Caco-2 (cell line): ENCODE measurements around the gene CSF3R. TPM values are rescaled to one million over a fixed set of nuclear protein-coding genes. Genes with fewer than 3 reads are reported as not detected.

Source experiments
- BruUV-seq: library from RNA; stranded (reverse); fragments of 400-500 nt; replicated peaks from 2 replicates; lab custom pipeline; 2021; lab: Mats Ljungman, UMichigan
- CTCF ChIA-PET: fragments of 300-600 bp; sonication (Branson Sonifier 250); formaldehyde crosslinking; loops from one replicate; lab custom pipeline; 2022; ENCODE audit warnings: antibody characterized with exemption; lab: Charles Lee
- POLR2A ChIA-PET: fragments of 300-600 bp; sonication (Branson Sonifier 250); formaldehyde crosslinking; loops from one replicate; lab custom pipeline; 2022; ENCODE audit warnings: antibody characterized with exemption; lab: Charles Lee
- DNase-seq, 2 experiments: peaks; one replicate each; pipeline versions ENCODE4 v3.0.0 to v3.0.0-alpha.2; 2020 to 2022
- H3K27me3 ChIP-seq: replicated peaks from 2 replicates; pipeline ENCODE4 v1.6.0; 2011; ENCODE audit warnings: low read length; ENCODE audit not compliant: control insufficient read depth, insufficient read depth
- H3K36me3 ChIP-seq: 2 replicates; pipeline ENCODE4 v1.5.1; 2011; ENCODE audit warnings: low read length; ENCODE audit not compliant: control insufficient read depth, insufficient read depth
- H3K4me1 ChIP-seq: fragments of 250-450 bp; sonication (Bioruptor Pico); 2 replicates; pipeline ENCODE4 v1.5.1; 2020; ENCODE audit warnings: mild to moderate bottlenecking
- H3K4me3 ChIP-seq: 2 replicates; pipeline ENCODE4 v1.5.1; 2011; ENCODE audit warnings: low read depth, mild to moderate bottlenecking, control low read depth, low read length
- H3K9me3 ChIP-seq: fragments of 250-450 bp; sonication (Bioruptor Pico); 2 replicates; pipeline ENCODE4 v1.5.1; 2020; ENCODE audit warnings: mild to moderate bottlenecking, moderate library complexity
- H3K27ac Mint-ChIP-seq: one replicate; pipeline ENCODE4 v1.8.0; 2022; ENCODE audit warnings: mixed read lengths; ENCODE audit not compliant: unreplicated experiment
- H3K27me3 Mint-ChIP-seq: one replicate; pipeline ENCODE4 v1.8.0; 2022; ENCODE audit warnings: mixed read lengths; ENCODE audit not compliant: insufficient read depth, unreplicated experiment
- H3K36me3 Mint-ChIP-seq: one replicate; pipeline ENCODE4 v1.8.0; 2022; ENCODE audit warnings: mild to moderate bottlenecking, mixed read lengths; ENCODE audit not compliant: insufficient read depth, unreplicated experiment
- H3K4me1 Mint-ChIP-seq: one replicate; pipeline ENCODE4 v1.8.0; 2022; ENCODE audit warnings: low read depth, mixed read lengths; ENCODE audit not compliant: unreplicated experiment
- H3K4me3 Mint-ChIP-seq: one replicate; pipeline ENCODE4 v1.8.0; 2022; ENCODE audit warnings: mild to moderate bottlenecking, moderate library complexity, mixed read lengths; ENCODE audit not compliant: unreplicated experiment
- H3K9me3 Mint-ChIP-seq: one replicate; pipeline ENCODE4 v1.8.0; 2022; ENCODE audit warnings: mixed read lengths; ENCODE audit not compliant: unreplicated experiment
- CTCF ChIP-seq, 2 experiments: fragments of 200-600 bp in 1 of 2; IDR thresholded peaks; 1 replicate in 1 of 2; 2 replicates in 1 of 2; pipeline versions ENCODE4 v1.5.1 to v1.8.0; 2011 to 2022; ENCODE audit warnings: antibody characterized with exemption in 1 of 2, control low read depth in 1 of 2, inconsistent platforms in 1 of 2, low read depth in 1 of 2, low read length in 1 of 2, mild to moderate bottlenecking in 1 of 2, moderate library complexity in 1 of 2; ENCODE audit not compliant: insufficient read depth in 1 of 2, severe bottlenecking in 1 of 2, unreplicated experiment in 1 of 2
- intact Hi-C: fragments of 100-400 bp; cut with micrococcal nuclease; formaldehyde crosslinking; loops from one replicate; pipeline ENCODE4 v1.10.0; 2022; ENCODE audit not compliant: unreplicated experiment
- total RNA-seq: library from RNA; stranded (reverse); gene quantifications from 2 replicates; pipeline ENCODE4 v1.2.3, GENCODE V29; 2022

The CSF3R gene
- total RNA-seq, 1 experiment from 2014 or later: 1.4 TPM

- Histone ChIP-seq H3K4me3 (no peak overlapping the region), H3K9me3 (no peaks in the 10 kb centered on the region), H3K27me3 (no peaks in the 10 kb centered on the region), H3K4me1 (peaks cover 13% of the 10 kb centered on the region), H3K36me3 (no peaks in the 10 kb centered on the region)
- H3K36me3 Mint-ChIP-seq: peaks cover 7% of the 10 kb centered on the region
- H3K4me3 Mint-ChIP-seq: no peak overlapping the region
- no TSS peak for BruUV-seq
- intact Hi-C loops: no loop called here
- ChIA-PET POLR2A (no interaction called here), CTCF (no interaction called here)
- H3K9me3 Mint-ChIP-seq: no peaks in the 10 kb centered on the region
- H3K27ac Mint-ChIP-seq: no peak overlapping the region
- DNase-seq: no peak
- no peaks in the 10 kb centered on the region for H3K27me3 Mint-ChIP-seq
- no peak for TF ChIP-seq CTCF (IDR thresholded peaks at IDR 0.05; ENCODE audit: insufficient read depth in 1 of 2, low read depth in 1 of 2, low read length in 1 of 2, severe bottlenecking in 1 of 2, unreplicated experiment in 1 of 2)
- H3K4me1 Mint-ChIP-seq: peaks cover 12% of the 10 kb centered on the region
These were observed 15.7 kb downstream of the CSF3R start for GRCh38 chr1:36467027-36467410.

GRCh38 chr1:36466370-36467026, 16.2 kb downstream of the CSF3R start:
- Histone ChIP-seq H3K27me3 (no peaks in the 10 kb centered on the region), H3K9me3 (no peaks in the 10 kb centered on the region), H3K4me3 (no peak overlapping the region), H3K4me1 (peaks cover 13% of the 10 kb centered on the region), H3K36me3 (no peaks in the 10 kb centered on the region)
- no peak for DNase-seq
- TF ChIP-seq CTCF (IDR thresholded peaks at IDR 0.05; ENCODE audit: insufficient read depth in 1 of 2, low read depth in 1 of 2, low read length in 1 of 2, severe bottlenecking in 1 of 2, unreplicated experiment in 1 of 2): no peak
- peaks cover 12% of the 10 kb centered on the region for H3K4me1 Mint-ChIP-seq
- H3K36me3 Mint-ChIP-seq: peaks cover 7% of the 10 kb centered on the region
- ChIA-PET POLR2A (no interaction called here), CTCF (no interaction called here)
- H3K9me3 Mint-ChIP-seq: no peaks in the 10 kb centered on the region
- no peak overlapping the region for H3K27ac Mint-ChIP-seq
- BruUV-seq: no TSS peak
- H3K27me3 Mint-ChIP-seq: no peaks in the 10 kb centered on the region
- intact Hi-C loops: no loop called here
- no peak overlapping the region for H3K4me3 Mint-ChIP-seq

- CTCF ChIA-PET: no interaction called here
- H3K4me3 ChIP-seq: no peak overlapping the region
- Mint-ChIP-seq H3K9me3 (no peaks in the 10 kb centered on the region), H3K27me3 (no peaks in the 10 kb centered on the region), H3K27ac (peak overlapping the region; percentile 91), H3K4me3 (peak overlapping the region; percentile 90), H3K4me1 (peaks cover 12% of the 10 kb centered on the region), H3K36me3 (peaks cover 12% of the 10 kb centered on the region)
- H3K9me3 ChIP-seq: no peaks in the 10 kb centered on the region
- no TSS peak for BruUV-seq
- H3K27me3 ChIP-seq: no peaks in the 10 kb centered on the region
- TF ChIP-seq CTCF (IDR thresholded peaks at IDR 0.05; ENCODE audit: insufficient read depth in 1 of 2, low read depth in 1 of 2, low read length in 1 of 2, severe bottlenecking in 1 of 2, unreplicated experiment in 1 of 2): no peak
- no peaks in the 10 kb centered on the region for H3K36me3 ChIP-seq
- intact Hi-C loops: loop anchor here (2.0 kb wide), 1 partner anchor 21 kb away; no protein-coding TSS in a partner anchor
- DNase-seq: no peak
- peaks cover 13% of the 10 kb centered on the region for H3K4me1 ChIP-seq
- POLR2A ChIA-PET: no interaction called here
These were observed 16.9 kb downstream of the CSF3R start for GRCh38 chr1:36465731-36466369.
